ENCODE results near the gene ADSS1. TPM values are rescaled to one million over a fixed set of nuclear protein-coding genes. Genes with fewer than 3 reads are reported as not detected.

ADSS1 gene
- total RNA-seq, 1 experiment from 2014 or later, result 10.0 TPM

DNA sequence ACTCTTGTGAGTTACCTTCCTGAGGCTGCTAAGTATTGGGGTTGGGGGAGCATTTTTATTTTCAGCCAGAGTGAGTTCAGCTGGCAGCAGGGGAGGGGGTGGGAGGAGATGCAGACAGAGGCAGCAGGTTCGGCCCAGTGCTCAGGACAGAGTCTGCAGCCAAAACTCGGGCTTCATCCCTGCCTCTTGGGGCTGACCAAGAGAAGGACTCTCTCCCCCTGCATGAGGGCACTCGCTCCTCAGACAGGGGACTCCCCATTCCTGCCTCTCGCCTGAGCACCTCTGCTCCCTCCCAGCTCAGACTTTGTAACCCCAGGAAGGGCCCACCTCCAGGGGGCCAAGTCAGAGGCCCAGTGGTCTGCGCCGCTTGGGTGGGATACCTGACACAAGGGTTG lies 72.7 kb downstream of the ADSS1 start (continued):
- TF ChIP-seq CREM (CRISPR knock-in tag; IDR thresholded peaks at IDR 0.05), result no peak
- TF ChIP-seq TCF7 (CRISPR knock-in tag; IDR thresholded peaks at IDR 0.05; ENCODE audit: low read depth), result no peak
- TF ChIP-seq, protein P1, sequence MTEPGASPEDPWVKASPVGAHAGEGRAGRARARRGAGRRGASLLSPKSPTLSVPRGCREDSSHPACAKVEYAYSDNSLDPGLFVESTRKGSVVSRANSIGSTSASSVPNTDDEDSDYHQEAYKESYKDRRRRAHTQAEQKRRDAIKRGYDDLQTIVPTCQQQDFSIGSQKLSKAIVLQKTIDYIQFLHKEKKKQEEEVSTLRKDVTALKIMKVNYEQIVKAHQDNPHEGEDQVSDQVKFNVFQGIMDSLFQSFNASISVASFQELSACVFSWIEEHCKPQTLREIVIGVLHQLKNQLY (CRISPR knock-in tag; IDR thresholded peaks at IDR 0.05), result no peak
- TF ChIP-seq, protein P2, sequence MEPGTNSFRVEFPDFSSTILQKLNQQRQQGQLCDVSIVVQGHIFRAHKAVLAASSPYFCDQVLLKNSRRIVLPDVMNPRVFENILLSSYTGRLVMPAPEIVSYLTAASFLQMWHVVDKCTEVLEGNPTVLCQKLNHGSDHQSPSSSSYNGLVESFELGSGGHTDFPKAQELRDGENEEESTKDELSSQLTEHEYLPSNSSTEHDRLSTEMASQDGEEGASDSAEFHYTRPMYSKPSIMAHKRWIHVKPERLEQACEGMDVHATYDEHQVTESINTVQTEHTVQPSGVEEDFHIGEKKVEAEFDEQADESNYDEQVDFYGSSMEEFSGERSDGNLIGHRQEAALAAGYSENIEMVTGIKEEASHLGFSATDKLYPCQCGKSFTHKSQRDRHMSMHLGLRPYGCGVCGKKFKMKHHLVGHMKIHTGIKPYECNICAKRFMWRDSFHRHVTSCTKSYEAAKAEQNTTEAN (CRISPR knock-in tag; IDR thresholded peaks at IDR 0.05), result no peak
- TF ChIP-seq, protein P3, sequence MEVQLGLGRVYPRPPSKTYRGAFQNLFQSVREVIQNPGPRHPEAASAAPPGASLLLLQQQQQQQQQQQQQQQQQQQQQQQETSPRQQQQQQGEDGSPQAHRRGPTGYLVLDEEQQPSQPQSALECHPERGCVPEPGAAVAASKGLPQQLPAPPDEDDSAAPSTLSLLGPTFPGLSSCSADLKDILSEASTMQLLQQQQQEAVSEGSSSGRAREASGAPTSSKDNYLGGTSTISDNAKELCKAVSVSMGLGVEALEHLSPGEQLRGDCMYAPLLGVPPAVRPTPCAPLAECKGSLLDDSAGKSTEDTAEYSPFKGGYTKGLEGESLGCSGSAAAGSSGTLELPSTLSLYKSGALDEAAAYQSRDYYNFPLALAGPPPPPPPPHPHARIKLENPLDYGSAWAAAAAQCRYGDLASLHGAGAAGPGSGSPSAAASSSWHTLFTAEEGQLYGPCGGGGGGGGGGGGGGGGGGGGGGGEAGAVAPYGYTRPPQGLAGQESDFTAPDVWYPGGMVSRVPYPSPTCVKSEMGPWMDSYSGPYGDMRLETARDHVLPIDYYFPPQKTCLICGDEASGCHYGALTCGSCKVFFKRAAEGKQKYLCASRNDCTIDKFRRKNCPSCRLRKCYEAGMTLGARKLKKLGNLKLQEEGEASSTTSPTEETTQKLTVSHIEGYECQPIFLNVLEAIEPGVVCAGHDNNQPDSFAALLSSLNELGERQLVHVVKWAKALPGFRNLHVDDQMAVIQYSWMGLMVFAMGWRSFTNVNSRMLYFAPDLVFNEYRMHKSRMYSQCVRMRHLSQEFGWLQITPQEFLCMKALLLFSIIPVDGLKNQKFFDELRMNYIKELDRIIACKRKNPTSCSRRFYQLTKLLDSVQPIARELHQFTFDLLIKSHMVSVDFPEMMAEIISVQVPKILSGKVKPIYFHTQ (CRISPR knock-in tag; IDR thresholded peaks at IDR 0.05), result no peak
- TF ChIP-seq, protein P4, sequence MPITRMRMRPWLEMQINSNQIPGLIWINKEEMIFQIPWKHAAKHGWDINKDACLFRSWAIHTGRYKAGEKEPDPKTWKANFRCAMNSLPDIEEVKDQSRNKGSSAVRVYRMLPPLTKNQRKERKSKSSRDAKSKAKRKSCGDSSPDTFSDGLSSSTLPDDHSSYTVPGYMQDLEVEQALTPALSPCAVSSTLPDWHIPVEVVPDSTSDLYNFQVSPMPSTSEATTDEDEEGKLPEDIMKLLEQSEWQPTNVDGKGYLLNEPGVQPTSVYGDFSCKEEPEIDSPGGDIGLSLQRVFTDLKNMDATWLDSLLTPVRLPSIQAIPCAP (CRISPR knock-in tag; IDR thresholded peaks at IDR 0.05), result no peak

Small RNA genes lying within 50 kb of the gene (microRNA-seq; reads per million reads assigned to microRNA genes)
- not detected for gene MIR4710 (ENCODE audit: borderline number of aligned reads)

Other genes starting within 250 kb of the ADSS1 start
- gene C14orf180, start 144.5 kb upstream of the ADSS1 start, total RNA-seq (2021), result not detected in 3 replicates
- 2.4 to 3.9 TPM (median 3.6 TPM) in 3 replicates for gene TMEM179, start 119.5 kb upstream of the ADSS1 start, total RNA-seq (2021)
- 69.0 to 82.4 TPM (median 72.4 TPM) in 3 replicates for gene INF2, start 34.6 kb upstream of the ADSS1 start, total RNA-seq (2021)
- 113 to 128 TPM (median 124 TPM) in 3 replicates for gene SIVA1, start 28.9 kb downstream of the ADSS1 start, total RNA-seq (2021)
- gene AKT1, start 71.5 kb downstream of the ADSS1 start, total RNA-seq (2021), result 105 to 121 TPM (median 106 TPM) in 3 replicates
- gene ZBTB42, start 76.9 kb downstream of the ADSS1 start, total RNA-seq (2021), result 5.4 to 6.4 TPM (median 5.5 TPM) in 3 replicates
- 33.6 to 47.0 TPM (median 33.8 TPM) in 3 replicates for gene CEP170B, start 141.0 kb downstream of the ADSS1 start, total RNA-seq (2021)
- 0.07 to 0.21 TPM (median 0.11 TPM) in 3 replicates for gene PLD4, start 200.7 kb downstream of the ADSS1 start, total RNA-seq (2021)